CD8-positive, alpha-beta memory T cell (primary cell): ENCODE results near the gene HBEGF. TPM values are rescaled to one million over a fixed set of nuclear protein-coding genes. Genes with fewer than 3 reads are reported as not detected.

ENCODE experiments used
- CTCF ChIA-PET: fragments of 350-600 bp; sonication (Branson Sonifier 250); formaldehyde crosslinking; loops from one replicate; lab custom pipeline; 2021; ENCODE audit warnings: antibody characterized with exemption; lab: Charles Lee
- POLR2A ChIA-PET: fragments of 350-600 bp; sonication (Branson Sonifier 250); formaldehyde crosslinking; loops from one replicate; lab custom pipeline; 2021; ENCODE audit warnings: antibody characterized with exemption; lab: Charles Lee
- DNase-seq, 5 donors: peaks; one replicate each; pipeline versions ENCODE4 v3.0.0 to v3.0.0-alpha.2; 2020 to 2022; ENCODE audit warnings: mixed read lengths in 1 of 5
- H3K27ac ChIP-seq: one replicate; pipeline ENCODE4 v1.7.0; 2013; ENCODE audit warnings: low read depth, mild to moderate bottlenecking, low read length, moderate library complexity
- H3K27me3 ChIP-seq: 2 replicates; pipeline ENCODE4 v1.7.0; 2013; ENCODE audit warnings: low read length, mild to moderate bottlenecking; ENCODE audit not compliant: insufficient read depth, poor library complexity, severe bottlenecking
- H3K36me3 ChIP-seq: 2 replicates; pipeline ENCODE4 v1.7.0; 2013; ENCODE audit warnings: mild to moderate bottlenecking, low read length, moderate library complexity; ENCODE audit not compliant: insufficient read depth
- H3K4me1 ChIP-seq: 2 replicates; pipeline ENCODE4 v1.7.0; 2013; ENCODE audit warnings: mild to moderate bottlenecking, low read length, moderate library complexity; ENCODE audit not compliant: insufficient read depth
- H3K4me3 ChIP-seq: 2 replicates; pipeline ENCODE4 v1.7.0; 2013; ENCODE audit warnings: mild to moderate bottlenecking, low read length
- H3K9me3 ChIP-seq: 2 replicates; pipeline ENCODE4 v1.7.0; 2013; ENCODE audit warnings: mild to moderate bottlenecking, low read length
- H3K27ac Mint-ChIP-seq, 8 donors: one replicate each; pipeline ENCODE4 v1.8.0; 2020 to 2021; ENCODE audit warnings: mixed read lengths in 8 of 8, mild to moderate bottlenecking in 6 of 8, inconsistent platforms in 3 of 8, moderate library complexity in 3 of 8
- H3K27me3 Mint-ChIP-seq, 2 donors: one replicate each; pipeline ENCODE4 v1.8.0; 2020 to 2021; ENCODE audit warnings: mixed read lengths in 2 of 2, mild to moderate bottlenecking in 1 of 2, moderate library complexity in 1 of 2
- H3K36me3 Mint-ChIP-seq, 3 donors: one replicate each; pipeline ENCODE4 v1.8.0; 2020 to 2021; ENCODE audit warnings: mixed read lengths in 3 of 3, inconsistent platforms in 1 of 3, mild to moderate bottlenecking in 1 of 3
- H3K4me1 Mint-ChIP-seq, 3 donors: one replicate each; pipeline ENCODE4 v1.8.0; 2020 to 2021; ENCODE audit warnings: mixed read lengths in 3 of 3, inconsistent platforms in 1 of 3, mild to moderate bottlenecking in 1 of 3
- H3K4me3 Mint-ChIP-seq, 7 donors: one replicate each; pipeline ENCODE4 v1.8.0; 2020 to 2021; ENCODE audit warnings: mixed read lengths in 7 of 7, mild to moderate bottlenecking in 6 of 7, moderate library complexity in 4 of 7, inconsistent platforms in 2 of 7
- H3K9me3 Mint-ChIP-seq, 5 donors: one replicate each; pipeline ENCODE4 v1.8.0; 2020 to 2022; ENCODE audit warnings: mixed read lengths in 5 of 5, mild to moderate bottlenecking in 3 of 5, moderate library complexity in 2 of 5, inconsistent platforms in 1 of 5
- polyA plus RNA-seq: library from polyadenylated mRNA; unstranded; fragments of 300-500 nt; fragmentation: Illumina TruSeq; gene quantifications from one replicate; pipeline ENCODE4 v1.2.3, GENCODE V29; 2021
- total RNA-seq, 2 experiments: library from RNA; stranded (reverse); gene quantifications; one replicate each; pipeline ENCODE4 v1.2.3, GENCODE V29; 2021

The HBEGF gene
- total and polyA plus RNA-seq, 3 experiments from 2014 or later: 2.1 TPM; not detected in 1

GRCh38 chr5:140329739-140330481 lies 16.5 kb downstream of the HBEGF start:
- H3K27me3 ChIP-seq: no peaks in the 10 kb centered on the region
- H3K36me3 ChIP-seq: no peaks in the 10 kb centered on the region
- no peaks in the 10 kb centered on the region for H3K4me1 Mint-ChIP-seq
- H3K27ac ChIP-seq: no peak overlapping the region
- no peaks in the 10 kb centered on the region for H3K9me3 ChIP-seq
- no peaks in the 10 kb centered on the region for H3K9me3 Mint-ChIP-seq
- DNase-seq: no peak
- H3K4me1 ChIP-seq: no peaks in the 10 kb centered on the region
- no peak overlapping the region for H3K27ac Mint-ChIP-seq
- ChIA-PET CTCF (interaction anchor here (0.7 to 1.0 kb wide), 3 partner anchors 9 to 1300 kb away, joined by 3 to 4 read pairs (median 3); no protein-coding TSS in a partner anchor), POLR2A (no interaction called here)
- no peak overlapping the region for H3K4me3 ChIP-seq
- H3K36me3 Mint-ChIP-seq: no peaks in the 10 kb centered on the region
- H3K27me3 Mint-ChIP-seq: peaks cover 4 to 13% of the 10 kb centered on the region in 2 donors
- no peak overlapping the region for H3K4me3 Mint-ChIP-seq

- H3K9me3 Mint-ChIP-seq: no peaks in the 10 kb centered on the region
- CTCF ChIA-PET: no interaction called here
- POLR2A ChIA-PET: no interaction called here
- Histone ChIP-seq H3K4me3 (no peak overlapping the region), H3K27ac (no peak overlapping the region), H3K36me3 (no peaks in the 10 kb centered on the region), H3K9me3 (no peaks in the 10 kb centered on the region), H3K4me1 (no peaks in the 10 kb centered on the region), H3K27me3 (no peaks in the 10 kb centered on the region)
- no peaks in the 10 kb centered on the region for H3K4me1 Mint-ChIP-seq
- H3K27me3 Mint-ChIP-seq: peaks cover 1 to 13% of the 10 kb centered on the region in 2 donors
- no peak overlapping the region for H3K4me3 Mint-ChIP-seq
- no peaks in the 10 kb centered on the region for H3K36me3 Mint-ChIP-seq
- H3K27ac Mint-ChIP-seq: no peak overlapping the region
- DNase-seq: no peak
These were observed 18.2 kb downstream of the HBEGF start for GRCh38 chr5:140328036-140328764.

- Mint-ChIP-seq H3K36me3 (no peaks in the 10 kb centered on the region), H3K9me3 (no peaks in the 10 kb centered on the region), H3K27ac (no peak overlapping the region), H3K4me1 (no peaks in the 10 kb centered on the region), H3K27me3 (peaks cover 1 to 13% of the 10 kb centered on the region in 2 donors), H3K4me3 (no peak overlapping the region)
- H3K36me3 ChIP-seq: no peaks in the 10 kb centered on the region
- H3K4me3 ChIP-seq: no peak overlapping the region
- H3K27me3 ChIP-seq: no peaks in the 10 kb centered on the region
- H3K9me3 ChIP-seq: no peaks in the 10 kb centered on the region
- ChIA-PET CTCF (no interaction called here), POLR2A (no interaction called here)
- no peak for DNase-seq
- H3K4me1 ChIP-seq: no peaks in the 10 kb centered on the region
- no peak overlapping the region for H3K27ac ChIP-seq
These were observed 18.8 kb downstream of the HBEGF start for GRCh38 chr5:140327589-140327988.

GRCh38 chr5:140325486-140325885 lies 20.9 kb downstream of the HBEGF start:
- no peak for DNase-seq
- Mint-ChIP-seq H3K27me3 (peaks cover 0 to 9% of the 10 kb centered on the region in 2 donors), H3K36me3 (no peaks in the 10 kb centered on the region), H3K4me3 (no peak overlapping the region), H3K9me3 (no peaks in the 10 kb centered on the region), H3K27ac (no peak overlapping the region), H3K4me1 (no peaks in the 10 kb centered on the region)
- no peaks in the 10 kb centered on the region for H3K9me3 ChIP-seq
- no peak overlapping the region for H3K4me3 ChIP-seq
- H3K36me3 ChIP-seq: no peaks in the 10 kb centered on the region
- H3K27me3 ChIP-seq: no peaks in the 10 kb centered on the region
- H3K27ac ChIP-seq: no peak overlapping the region
- POLR2A ChIA-PET: no interaction called here
- CTCF ChIA-PET: interaction anchor here (0.9 kb wide), 1 partner anchor 38 kb away, joined by 3 read pairs; no protein-coding TSS in a partner anchor
- H3K4me1 ChIP-seq: no peaks in the 10 kb centered on the region

GRCh38 chr5:140324617-140325241 lies 21.7 kb downstream of the HBEGF start:
- H3K9me3 Mint-ChIP-seq: no peaks in the 10 kb centered on the region
- no peaks in the 10 kb centered on the region for H3K27me3 ChIP-seq
- no peaks in the 10 kb centered on the region for H3K36me3 Mint-ChIP-seq
- H3K4me1 ChIP-seq: no peaks in the 10 kb centered on the region
- no peak overlapping the region for H3K4me3 Mint-ChIP-seq
- POLR2A ChIA-PET: no interaction called here
- H3K9me3 ChIP-seq: no peaks in the 10 kb centered on the region
- peaks cover 0 to 8% of the 10 kb centered on the region in 2 donors for H3K27me3 Mint-ChIP-seq
- H3K27ac ChIP-seq: no peak overlapping the region
- no peak overlapping the region for H3K27ac Mint-ChIP-seq
- H3K36me3 ChIP-seq: no peaks in the 10 kb centered on the region
- H3K4me3 ChIP-seq: no peak overlapping the region
- no peak for DNase-seq
- H3K4me1 Mint-ChIP-seq: no peaks in the 10 kb centered on the region
- CTCF ChIA-PET: interaction anchor here (0.9 kb wide), 1 partner anchor 39 kb away, joined by 3 read pairs; no protein-coding TSS in a partner anchor

- Histone ChIP-seq H3K27ac (no peak overlapping the region), H3K27me3 (no peaks in the 10 kb centered on the region), H3K36me3 (no peaks in the 10 kb centered on the region), H3K4me1 (no peaks in the 10 kb centered on the region), H3K9me3 (no peaks in the 10 kb centered on the region), H3K4me3 (no peak overlapping the region)
- no peak overlapping the region for H3K4me3 Mint-ChIP-seq
- peaks cover 0 to 3% of the 10 kb centered on the region in 2 donors for H3K27me3 Mint-ChIP-seq
- H3K27ac Mint-ChIP-seq: no peak overlapping the region
- H3K9me3 Mint-ChIP-seq: no peaks in the 10 kb centered on the region
- DNase-seq: no peak
- ChIA-PET CTCF (no interaction called here), POLR2A (no interaction called here)
- no peaks in the 10 kb centered on the region for H3K36me3 Mint-ChIP-seq
- H3K4me1 Mint-ChIP-seq: no peaks in the 10 kb centered on the region
These were observed 22.3 kb downstream of the HBEGF start for GRCh38 chr5:140324041-140324600.

GRCh38 chr5:140322751-140323731 lies 23.4 kb downstream of the HBEGF start:
- Mint-ChIP-seq H3K36me3 (no peaks in the 10 kb centered on the region), H3K4me1 (no peaks in the 10 kb centered on the region), H3K27me3 (peaks cover 0 to 3% of the 10 kb centered on the region in 2 donors), H3K27ac (no peak overlapping the region), H3K9me3 (no peaks in the 10 kb centered on the region), H3K4me3 (no peak overlapping the region)
- H3K4me3 ChIP-seq: no peak overlapping the region
- ChIA-PET POLR2A (no interaction called here), CTCF (no interaction called here)
- H3K36me3 ChIP-seq: no peaks in the 10 kb centered on the region
- no peaks in the 10 kb centered on the region for H3K4me1 ChIP-seq
- no peak for DNase-seq
- no peaks in the 10 kb centered on the region for H3K9me3 ChIP-seq
- H3K27me3 ChIP-seq: no peaks in the 10 kb centered on the region
- no peak overlapping the region for H3K27ac ChIP-seq
